Activated T-cell treated with anti-CD3 and anti-CD28 coated beads, Interleukin-2, amount 50 U/mL, for 24 hours (primary cell): Measurements from ENCODE around the gene MBD4.
"Not testable (repeated sequence)": the region's sequence is repeated elsewhere in the genome, so short reads cannot be mapped to it uniquely, and the experiment has no call there.

Experiments used
- DNase-seq: peaks from one replicate; pipeline ENCODE4 v3.0.0-alpha.2; 2020
- H3K27ac Mint-ChIP-seq: 2 replicates; pipeline ENCODE4 v1.8.0; 2020; ENCODE audit warnings: mild to moderate bottlenecking, mixed read lengths
- H3K27me3 Mint-ChIP-seq: 2 replicates; pipeline ENCODE4 v1.8.0; 2020; ENCODE audit warnings: mixed read lengths
- H3K36me3 Mint-ChIP-seq: 2 replicates; pipeline ENCODE4 v1.8.0; 2020; ENCODE audit warnings: low read depth, mixed read lengths
- H3K4me1 Mint-ChIP-seq: 2 replicates; pipeline ENCODE4 v1.8.0; 2020; ENCODE audit warnings: low read depth, mixed read lengths
- H3K4me3 Mint-ChIP-seq: 2 replicates; pipeline ENCODE4 v1.8.0; 2020; ENCODE audit warnings: mild to moderate bottlenecking, moderate library complexity, mixed read lengths
- H3K9me3 Mint-ChIP-seq: 2 replicates; pipeline ENCODE4 v1.8.0; 2020; ENCODE audit warnings: mixed read lengths

The MBD4 gene

GRCh38 chr3:129415830-129416229, 23.9 kb downstream of the MBD4 start:
- Mint-ChIP-seq H3K36me3 (no peaks in the 10 kb centered on the region), H3K27me3 (no peaks in the 10 kb centered on the region), H3K9me3 (no peaks in the 10 kb centered on the region), H3K4me1 (no peaks in the 10 kb centered on the region), H3K27ac (no peak overlapping the region), H3K4me3 (no peak overlapping the region)
- no peak for DNase-seq

- Mint-ChIP-seq H3K4me1 (no peaks in the 10 kb centered on the region), H3K27me3 (no peaks in the 10 kb centered on the region), H3K36me3 (no peaks in the 10 kb centered on the region), H3K9me3 (no peaks in the 10 kb centered on the region), H3K27ac (no peak overlapping the region), H3K4me3 (no peak overlapping the region)
- peak; percentile 11 for DNase-seq
Measured at GRCh38 chr3:129415378-129415777, 24.4 kb downstream of the MBD4 start.

GRCh38 chr3:129413687-129414506, 25.9 kb downstream of the MBD4 start:
- Mint-ChIP-seq H3K4me3 (no peak overlapping the region), H3K27ac (no peak overlapping the region), H3K27me3 (no peaks in the 10 kb centered on the region), H3K4me1 (no peaks in the 10 kb centered on the region), H3K36me3 (no peaks in the 10 kb centered on the region), H3K9me3 (no peaks in the 10 kb centered on the region)
- peak; percentile 12 for DNase-seq

GRCh38 chr3:129413238-129413637, 26.5 kb downstream of the MBD4 start:
- not testable (repeated sequence) for H3K27me3 Mint-ChIP-seq, H3K4me3 Mint-ChIP-seq, H3K9me3 Mint-ChIP-seq, H3K4me1 Mint-ChIP-seq, H3K27ac Mint-ChIP-seq, H3K36me3 Mint-ChIP-seq
- peak; percentile 6 for DNase-seq

DNA sequence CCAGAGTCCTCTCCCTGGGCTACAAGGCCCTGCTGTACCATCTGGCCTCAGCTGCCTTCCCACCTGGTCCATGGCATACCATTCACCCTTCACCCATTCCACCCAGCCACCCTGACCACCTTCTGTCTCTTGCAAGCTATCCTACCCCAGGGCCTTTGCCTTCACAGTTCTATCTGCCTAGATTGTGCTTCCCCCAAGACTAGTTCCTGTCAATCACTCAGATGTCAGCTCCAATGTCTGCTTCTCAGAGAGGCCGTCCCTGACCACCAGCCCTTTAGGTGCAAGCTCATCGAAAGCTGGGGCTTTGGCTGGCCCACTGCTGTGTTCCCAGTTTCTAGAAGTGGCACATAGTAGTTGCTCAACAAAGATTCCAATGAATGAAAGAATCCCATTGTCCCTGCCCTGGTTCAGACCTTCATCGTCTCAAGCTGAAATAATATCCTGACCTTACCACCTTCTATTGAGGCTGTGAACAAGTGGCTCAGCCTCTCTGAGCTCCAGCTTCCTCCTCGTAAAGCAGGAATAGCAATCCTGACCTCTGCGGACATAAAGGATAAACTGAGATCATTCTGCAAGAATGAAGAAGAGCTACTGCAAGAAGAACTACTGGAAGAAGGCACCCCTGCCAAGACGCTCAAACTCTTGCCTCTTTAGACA, 27.1 kb downstream of the MBD4 start:
- Mint-ChIP-seq H3K27ac (no peak overlapping the region), H3K27me3 (no peaks in the 10 kb centered on the region), H3K4me1 (no peaks in the 10 kb centered on the region), H3K36me3 (no peaks in the 10 kb centered on the region), H3K9me3 (no peaks in the 10 kb centered on the region), H3K4me3 (no peak overlapping the region)
- no peak for DNase-seq

DNA sequence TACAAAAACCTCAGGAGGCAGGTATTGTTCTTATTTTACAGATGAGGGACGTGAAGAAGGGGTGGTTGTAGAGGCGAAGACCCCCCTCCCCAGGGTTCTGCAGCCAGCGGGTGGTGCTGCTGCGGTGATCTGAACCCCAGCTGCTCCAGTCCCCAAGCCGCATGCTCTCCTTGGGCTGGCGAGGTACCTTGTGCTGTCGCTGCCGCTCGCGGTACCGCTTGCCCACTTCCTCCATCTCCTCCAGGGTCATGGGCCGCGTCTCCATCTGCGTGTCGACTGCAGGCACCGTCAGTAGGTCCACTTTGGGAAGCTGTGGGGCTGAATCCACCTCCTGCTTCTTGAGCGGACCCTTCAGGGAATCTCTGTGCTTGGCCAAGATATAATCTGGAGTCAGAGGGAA, 28.8 kb downstream of the MBD4 start:
- H3K36me3 Mint-ChIP-seq, result no peaks in the 10 kb centered on the region
- no peaks in the 10 kb centered on the region for H3K27me3 Mint-ChIP-seq
- no peak overlapping the region for H3K27ac Mint-ChIP-seq
- H3K4me3 Mint-ChIP-seq, result no peak overlapping the region
- DNase-seq, result no peak
- H3K4me1 Mint-ChIP-seq, result no peaks in the 10 kb centered on the region
- H3K9me3 Mint-ChIP-seq, result no peaks in the 10 kb centered on the region

GRCh38 chr3:129409541-129409940, 30.2 kb downstream of the MBD4 start:
- Mint-ChIP-seq H3K27me3 (no peaks in the 10 kb centered on the region), H3K27ac (no peak overlapping the region), H3K9me3 (no peaks in the 10 kb centered on the region), H3K4me3 (no peak overlapping the region), H3K4me1 (no peaks in the 10 kb centered on the region), H3K36me3 (no peaks in the 10 kb centered on the region)
- no peak for DNase-seq

DNA sequence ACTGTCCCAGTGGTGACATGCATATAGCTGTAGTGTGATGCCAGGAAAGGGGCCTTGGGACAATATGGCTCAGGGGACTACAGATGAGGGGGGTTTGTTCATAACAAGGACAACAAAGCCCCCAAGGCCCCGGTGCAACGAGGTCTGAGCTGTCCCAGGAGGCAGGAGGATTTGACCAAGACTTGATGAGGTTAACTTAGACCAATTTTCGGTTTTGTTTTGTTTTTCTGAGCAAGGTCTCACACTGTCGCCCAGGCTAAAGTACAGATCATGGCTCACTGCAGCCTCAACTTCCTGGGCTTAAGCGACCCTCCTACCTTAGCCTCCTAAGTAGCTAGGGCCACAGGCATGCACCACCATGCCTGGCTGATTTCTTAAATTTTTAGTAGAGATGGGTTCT, 35.1 kb downstream of the MBD4 start:
- no peak overlapping the region for H3K4me3 Mint-ChIP-seq
- no peaks in the 10 kb centered on the region for H3K36me3 Mint-ChIP-seq
- no peak for DNase-seq
- H3K9me3 Mint-ChIP-seq, result no peaks in the 10 kb centered on the region
- H3K4me1 Mint-ChIP-seq, result peaks cover 5% of the 10 kb centered on the region
- no peak overlapping the region for H3K27ac Mint-ChIP-seq
- H3K27me3 Mint-ChIP-seq, result no peaks in the 10 kb centered on the region

GRCh38 chr3:129404130-129404529, 35.6 kb downstream of the MBD4 start:
- Mint-ChIP-seq H3K36me3 (peaks cover 4% of the 10 kb centered on the region), H3K27me3 (no peaks in the 10 kb centered on the region), H3K4me1 (peaks cover 7% of the 10 kb centered on the region), H3K27ac (no peak overlapping the region), H3K4me3 (no peak overlapping the region), H3K9me3 (no peaks in the 10 kb centered on the region)
- no peak for DNase-seq

GRCh38 chr3:129403450-129403849, 36.3 kb downstream of the MBD4 start:
- Mint-ChIP-seq H3K4me3 (no peak overlapping the region), H3K27ac (no peak overlapping the region), H3K4me1 (peaks cover 10% of the 10 kb centered on the region), H3K27me3 (no peaks in the 10 kb centered on the region), H3K9me3 (no peaks in the 10 kb centered on the region), H3K36me3 (peaks cover 11% of the 10 kb centered on the region)
- no peak for DNase-seq

DNA sequence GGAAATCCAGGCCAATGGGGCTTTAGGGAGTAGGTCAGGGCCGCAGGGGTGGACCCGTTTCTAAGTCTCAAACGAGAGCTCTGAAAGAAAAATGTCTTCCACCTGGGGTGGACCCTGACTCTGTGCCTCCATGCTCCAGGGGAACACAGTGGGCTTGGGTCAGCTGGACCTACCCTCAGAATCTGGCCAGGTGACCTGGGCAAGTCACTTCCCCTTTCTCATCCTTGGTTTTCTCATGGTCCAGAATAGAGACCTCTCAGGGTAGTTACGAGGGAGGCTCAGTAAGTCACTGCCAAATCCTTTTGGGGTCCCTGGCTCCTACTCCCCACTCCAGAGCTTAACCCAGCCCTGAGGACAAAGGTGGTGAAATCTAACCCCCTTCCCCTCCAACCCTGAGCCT, 37.1 kb downstream of the MBD4 start:
- Mint-ChIP-seq H3K27me3 (no peaks in the 10 kb centered on the region), H3K9me3 (no peaks in the 10 kb centered on the region), H3K27ac (peak overlapping the region; percentile 34), H3K4me3 (no peak overlapping the region), H3K4me1 (peaks cover 17% of the 10 kb centered on the region), H3K36me3 (peaks cover 17% of the 10 kb centered on the region)
- DNase-seq, result no peak

DNA sequence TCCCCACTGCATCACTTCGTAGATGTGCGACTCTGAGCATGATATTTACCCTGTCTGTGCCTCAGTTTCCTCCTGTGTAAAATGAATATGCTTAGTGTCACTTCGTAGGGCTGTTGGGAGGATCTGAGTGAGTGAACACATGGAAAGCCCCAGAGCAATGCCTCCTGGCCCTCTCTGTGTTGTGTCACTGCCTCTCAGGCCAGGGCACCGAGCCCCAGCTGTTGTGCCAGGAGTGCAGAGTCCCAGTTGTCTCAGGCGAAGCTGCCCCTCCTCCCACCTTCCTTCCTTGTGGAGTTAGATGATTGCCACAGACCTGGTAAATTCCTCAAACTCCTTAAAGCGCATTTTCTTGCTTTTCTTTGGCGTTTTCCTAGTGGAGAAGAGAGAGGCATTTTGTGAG, 37.5 kb downstream of the MBD4 start:
- no peak for DNase-seq
- H3K27ac Mint-ChIP-seq, result no peak overlapping the region
- H3K9me3 Mint-ChIP-seq, result no peaks in the 10 kb centered on the region
- H3K4me3 Mint-ChIP-seq, result no peak overlapping the region
- H3K27me3 Mint-ChIP-seq, result no peaks in the 10 kb centered on the region
- peaks cover 21% of the 10 kb centered on the region for H3K4me1 Mint-ChIP-seq
- H3K36me3 Mint-ChIP-seq, result peaks cover 21% of the 10 kb centered on the region

GRCh38 chr3:129399895-129400357, 39.8 kb downstream of the MBD4 start:
- no peaks in the 10 kb centered on the region for H3K27me3 Mint-ChIP-seq
- peaks cover 44% of the 10 kb centered on the region for H3K36me3 Mint-ChIP-seq
- H3K9me3 Mint-ChIP-seq, result no peaks in the 10 kb centered on the region
- peak overlapping the region; percentile 99 for H3K4me3 Mint-ChIP-seq
- DNase-seq, result no peak
- H3K4me1 Mint-ChIP-seq, result peaks cover 35% of the 10 kb centered on the region
- H3K27ac Mint-ChIP-seq, result peak overlapping the region; percentile 98

DNA sequence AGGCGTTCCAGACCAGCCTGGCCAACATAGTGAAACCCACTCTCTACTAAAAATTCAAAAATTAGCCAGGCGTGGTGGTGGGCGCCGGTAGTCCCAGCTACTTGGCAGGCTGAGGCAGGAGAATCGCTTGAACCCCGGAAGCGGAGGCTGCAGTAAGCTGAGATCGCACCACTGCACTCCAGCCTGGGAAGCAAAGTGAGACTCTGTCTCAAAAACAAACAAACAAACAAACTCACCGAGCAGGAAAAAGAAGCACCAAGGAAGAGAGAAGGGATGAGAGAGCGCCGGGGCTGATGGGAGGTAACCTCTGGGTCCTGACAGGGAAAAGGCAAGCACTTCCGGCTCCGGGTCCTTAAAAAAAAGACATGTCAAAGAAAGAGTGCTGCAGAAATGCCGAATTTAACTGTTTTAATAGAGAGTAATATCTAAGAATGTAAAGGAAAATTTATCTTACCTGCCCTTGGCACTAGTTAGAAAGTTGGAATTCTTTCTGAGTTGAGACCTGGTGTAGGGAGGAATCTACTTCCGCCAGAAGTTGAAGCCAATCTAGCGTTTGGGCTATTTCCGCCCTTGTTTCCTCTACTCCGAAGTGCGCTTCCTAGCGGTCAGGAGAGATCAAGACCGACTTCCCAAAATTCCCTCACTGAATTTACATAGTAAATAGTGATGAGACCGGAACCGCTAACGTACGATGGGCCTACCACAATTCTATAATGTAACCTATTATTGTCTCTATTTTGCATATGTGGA, 40.4 kb downstream of the MBD4 start:
- H3K9me3 Mint-ChIP-seq, result no peaks in the 10 kb centered on the region
- peak overlapping the region; percentile 99 for H3K4me3 Mint-ChIP-seq
- peaks cover 35% of the 10 kb centered on the region for H3K4me1 Mint-ChIP-seq
- DNase-seq, result peak; percentile 75
- H3K27me3 Mint-ChIP-seq, result no peaks in the 10 kb centered on the region
- peaks cover 50% of the 10 kb centered on the region for H3K36me3 Mint-ChIP-seq
- H3K27ac Mint-ChIP-seq, result peak overlapping the region; percentile 98

DNA sequence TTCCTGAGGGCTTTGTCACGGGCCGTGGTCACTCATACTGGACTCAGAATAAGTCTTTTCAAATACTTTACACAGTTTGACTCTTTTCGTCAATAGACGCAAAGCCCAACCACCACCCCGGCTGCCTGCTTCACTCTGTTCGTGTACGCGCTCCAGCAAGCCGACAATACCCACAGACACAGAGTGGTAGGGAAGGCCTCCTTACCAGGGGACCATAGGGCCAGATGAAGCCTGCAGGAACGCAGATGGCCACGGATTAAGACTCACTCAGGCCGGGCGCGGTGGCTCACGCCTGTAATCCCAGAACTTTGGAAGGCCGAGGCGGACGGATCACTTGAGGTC, 41.0 kb downstream of the MBD4 start:
- Mint-ChIP-seq H3K36me3 (peaks cover 54% of the 10 kb centered on the region), H3K27ac (peak overlapping the region; percentile 98), H3K4me1 (peaks cover 35% of the 10 kb centered on the region), H3K27me3 (no peaks in the 10 kb centered on the region), H3K4me3 (peak overlapping the region; percentile 99), H3K9me3 (no peaks in the 10 kb centered on the region)
- no peak for DNase-seq
